H1 (cell line): ENCODE data around the gene ZFYVE21. TPM values are rescaled to one million over a fixed set of nuclear protein-coding genes. Genes with fewer than 3 reads are reported as not detected.

Experiments
- CTCF ChIA-PET: fragments of 300-600 bp; sonication (Branson Sonifier 250); formaldehyde crosslinking; loops from one replicate; lab custom pipeline; 2021; ENCODE audit not compliant: partially characterized antibody; lab: Charles Lee
- POLR2A ChIA-PET: fragments of 300-600 bp; sonication (Branson Sonifier 250); formaldehyde crosslinking; loops from one replicate; lab custom pipeline; 2021; ENCODE audit warnings: inconsistent platforms; ENCODE audit not compliant: partially characterized antibody; lab: Charles Lee
- DNase-seq, 2 experiments: peaks; one replicate each; pipeline versions ENCODE4 v3.0.0 to v3.0.0-alpha.2; 2010 to 2022; ENCODE audit warnings: low spot score in 2 of 2, low read depth in 1 of 2, mixed read lengths in 1 of 2
- FAIRE-seq: peaks from 2 replicates; lab custom pipeline; 2011; peaks lifted over from hg19 to GRCh38; lab: Jason Lieb, UNC
- H2AFZ ChIP-seq: 2 replicates; pipeline ENCODE4 v1.8.1; 2012; ENCODE audit warnings: low read length, inconsistent platforms
- H2AK5ac ChIP-seq: 2 replicates; pipeline ENCODE4 v1.6.1; 2013; ENCODE audit warnings: low read depth, low read length
- H2BK120ac ChIP-seq: replicated peaks from 2 replicates; pipeline ENCODE3; 2013; ENCODE audit warnings: low read depth, low read length, inconsistent platforms
- H2BK12ac ChIP-seq: 2 replicates; pipeline ENCODE4 v1.6.1; 2013; ENCODE audit warnings: low read depth, low read length
- H2BK15ac ChIP-seq: 2 replicates; pipeline ENCODE4 v1.6.1; 2013; ENCODE audit warnings: low read length
- H2BK20ac ChIP-seq: 2 replicates; pipeline ENCODE4 v1.6.1; 2013; ENCODE audit warnings: low read length
- H2BK5ac ChIP-seq: 2 replicates; pipeline ENCODE4 v1.6.1; 2013; ENCODE audit warnings: low read depth, low read length
- H3K14ac ChIP-seq: 2 replicates; pipeline ENCODE4 v1.6.1; 2013; ENCODE audit warnings: inconsistent platforms; ENCODE audit not compliant: insufficient read length
- H3K18ac ChIP-seq: 2 replicates; pipeline ENCODE4 v1.6.1; 2013; ENCODE audit warnings: low read length; ENCODE audit errors: extremely low read depth
- H3K23ac ChIP-seq: 2 replicates; pipeline ENCODE4 v1.6.1; 2013; ENCODE audit warnings: inconsistent platforms; ENCODE audit not compliant: insufficient read length
- H3K23me2 ChIP-seq: 2 replicates; pipeline ENCODE4 v1.6.1; 2013; ENCODE audit warnings: low read depth, low read length
- H3K27ac ChIP-seq: 2 replicates; pipeline ENCODE4 v1.6.1; 2011; ENCODE audit warnings: low read depth, low read length, inconsistent platforms
- H3K27me3 ChIP-seq, 4 experiments: replicated peaks in 1 of 4; 1 replicate in 1 of 4; 2 replicates in 3 of 4; pipeline versions ENCODE4 v1.6.1 to v1.8.1; 2011 to 2013; ENCODE audit warnings: low read length in 3 of 4, mild to moderate bottlenecking in 3 of 4, inconsistent platforms in 2 of 4, mixed read lengths in 2 of 4, moderate library complexity in 1 of 4; ENCODE audit not compliant: control insufficient read depth in 3 of 4, insufficient read depth in 3 of 4; ENCODE audit errors: extremely low read depth in 1 of 4
- H3K36me3 ChIP-seq, 4 experiments: 2 replicates each; pipeline versions ENCODE4 v1.6.1 to v1.8.1; 2011 to 2013; ENCODE audit warnings: mild to moderate bottlenecking in 4 of 4, low read length in 3 of 4, moderate library complexity in 2 of 4, control low read depth in 1 of 4, inconsistent platforms in 1 of 4; ENCODE audit not compliant: insufficient read depth in 4 of 4, control insufficient read depth in 2 of 4
- H3K4ac ChIP-seq: replicated peaks from 2 replicates; pipeline ENCODE3; 2013; ENCODE audit warnings: low read length, low read depth, mixed read lengths, inconsistent platforms; ENCODE audit not compliant: insufficient read length
- H3K4me1 ChIP-seq, 4 experiments: replicated peaks in 1 of 4; 1 replicate in 1 of 4; 2 replicates in 3 of 4; pipeline versions ENCODE4 v1.6.1 to v1.8.1; 2011 to 2013; ENCODE audit warnings: low read length in 3 of 4, inconsistent platforms in 2 of 4, mixed read lengths in 1 of 4; ENCODE audit not compliant: insufficient read depth in 4 of 4, control insufficient read depth in 3 of 4
- H3K4me2 ChIP-seq, 2 experiments: 2 replicates each; pipeline versions ENCODE4 v1.6.1 to v1.8.1; 2011 to 2013; ENCODE audit warnings: low read depth in 2 of 2, low read length in 2 of 2, control low read depth in 1 of 2, inconsistent platforms in 1 of 2, mild to moderate bottlenecking in 1 of 2; ENCODE audit not compliant: insufficient read depth in 1 of 2
- H3K4me3 ChIP-seq, 4 experiments: fragments of 200-600, 300-600 bp in 1 of 4; sonication (generic), shearing (Covaris generic), sonication (Bioruptor Twin) in 1 of 4; 2 replicates each; pipeline versions ENCODE4 v1.5.1 to v1.8.1; 2011 to 2016; ENCODE audit warnings: low read length in 4 of 4, low read depth in 3 of 4, control low read depth in 2 of 4, inconsistent platforms in 2 of 4, mild to moderate bottlenecking in 2 of 4, mixed read lengths in 1 of 4, moderate library complexity in 1 of 4; ENCODE audit not compliant: insufficient read depth in 2 of 4; ENCODE audit errors: extremely low read depth in 1 of 4
- H3K56ac ChIP-seq: replicated peaks from 2 replicates; pipeline ENCODE3; 2013; ENCODE audit warnings: low read depth, mild to moderate bottlenecking, mixed read lengths, low read length, inconsistent platforms; ENCODE audit not compliant: insufficient read length
- H3K79me1 ChIP-seq: 2 replicates; pipeline ENCODE4 v1.6.1; 2013; ENCODE audit warnings: low read depth, low read length, control low read depth
- H3K79me2 ChIP-seq, 2 experiments: 2 replicates each; pipeline versions ENCODE4 v1.6.1 to v1.8.1; 2012 to 2013; ENCODE audit warnings: low read length in 2 of 2, mild to moderate bottlenecking in 2 of 2, inconsistent platforms in 1 of 2; ENCODE audit not compliant: insufficient read depth in 2 of 2, control insufficient read depth in 1 of 2
- H3K9ac ChIP-seq, 4 experiments: replicated peaks in 1 of 4; 1 replicate in 1 of 4; 2 replicates in 3 of 4; pipeline versions ENCODE4 v1.6.1 to v1.8.1; 2011 to 2013; ENCODE audit warnings: low read depth in 3 of 4, low read length in 3 of 4, control low read depth in 2 of 4, mild to moderate bottlenecking in 2 of 4, moderate library complexity in 2 of 4, inconsistent platforms in 1 of 4; ENCODE audit errors: extremely low read depth in 1 of 4
- H3K9me3 ChIP-seq, 2 experiments: 2 replicates each; pipeline versions ENCODE4 v1.6.1 to v1.8.1; 2012 to 2013; ENCODE audit warnings: mild to moderate bottlenecking in 2 of 2, moderate library complexity in 2 of 2, control low read depth in 1 of 2, inconsistent platforms in 1 of 2, low read depth in 1 of 2, low read length in 1 of 2, mixed read lengths in 1 of 2; ENCODE audit not compliant: insufficient read depth in 2 of 2
- H4K20me1 ChIP-seq, 2 experiments: replicated peaks in 1 of 2; 2 replicates each; pipeline versions ENCODE3 to v1.8.1; 2011 to 2013; ENCODE audit warnings: inconsistent platforms in 2 of 2, low read length in 2 of 2, mild to moderate bottlenecking in 1 of 2; ENCODE audit not compliant: insufficient read depth in 2 of 2, control insufficient read depth in 1 of 2
- H4K5ac ChIP-seq: 2 replicates; pipeline ENCODE4 v1.6.1; 2013; ENCODE audit warnings: low read length, low read depth, mixed read lengths, inconsistent platforms; ENCODE audit not compliant: insufficient read length
- H4K8ac ChIP-seq: 2 replicates; pipeline ENCODE4 v1.8.0; 2013; ENCODE audit warnings: mild to moderate bottlenecking, moderate library complexity, low read length, inconsistent platforms; ENCODE audit not compliant: insufficient read depth; ENCODE audit errors: extremely low read depth
- H4K91ac ChIP-seq: replicated peaks from 2 replicates; pipeline ENCODE3; 2013; ENCODE audit warnings: low read length, mixed read lengths, inconsistent platforms; ENCODE audit not compliant: insufficient read length
- CBX8 ChIP-seq: fragments of 300-800, 300-1000 bp; sonication (generic); IDR thresholded peaks from 2 replicates; pipeline ENCODE4 v1.7.1; 2016; ENCODE audit warnings: low read depth, low read length, borderline replicate concordance
- EGR1 ChIP-seq: IDR thresholded peaks from 2 replicates; pipeline ENCODE4 v1.6.1; 2011; ENCODE audit warnings: low read depth, low read length, borderline replicate concordance
- JUN ChIP-seq: IDR thresholded peaks from 2 replicates; pipeline ENCODE4 v1.6.1; 2011; ENCODE audit warnings: low read depth, mild to moderate bottlenecking, improper control_type of control experiment, low read length
- POLR2AphosphoS5 ChIP-seq: IDR thresholded peaks from 2 replicates; pipeline ENCODE4 v1.6.1; 2011; ENCODE audit warnings: low read depth, low read length
- WGBS, 2 experiments: shearing (Covaris generic) in 1 of 2; methylation state at CpG; one replicate each; pipeline versions ENCODE4 v1.1.6 to v1.1.7; 2013 to 2015; ENCODE audit warnings: low lambda C conversion rate in 2 of 2, mixed read lengths in 2 of 2, inconsistent platforms in 1 of 2, low coverage in 1 of 2, missing lambda C conversion rate in 1 of 2; ENCODE audit not compliant: insufficient replicate concordance in 2 of 2, insufficient coverage in 1 of 2, insufficient read length in 1 of 2; ENCODE audit errors: extremely low coverage in 1 of 2, missing lambda C conversion rate in 1 of 2; 5-methylcytosine and 5-hydroxymethylcytosine counted together
- polyA plus RNA-seq, 7 experiments: library from polyadenylated mRNA; depleted of rRNA in 3 of 7; stranded (reverse) in 5 of 7; unstranded in 2 of 7; fragments of >200 nt in 5 of 7; fragments of 200-250 nt in 2 of 7; gene quantifications; 1 replicate in 5 of 7; 2 replicates in 1 of 7; 4 replicates in 1 of 7; pipeline versions ENCODE4 v1.2.1 to v1.2.3, GENCODE V29; 2011 to 2013; ENCODE audit warnings: missing spikeins in 2 of 7, mixed read lengths in 2 of 7
- total RNA-seq: library from RNA; stranded (reverse); fragmentation: NEBNext Ultra II Directional; extraction: Animal tissue kit (Norgen Biotek cat#: 25700); gene quantifications from 2 replicates; pipeline ENCODE4 v1.2.1, GENCODE V29; 2021

The ZFYVE21 gene
- total and polyA plus RNA-seq, 2 of the 8 experiments (the other 6 are each of a cell fraction or from before 2014, with no cell fraction given) = 53.4 to 127 TPM

GRCh38 chr14:103739793-103740501 is 24.3 kb downstream of the ZFYVE21 start:
- 87% methylated on average over 29 of the region's 30 CpGs; no CpG with 5 or more reads in 1 of the 2 experiments for WGBS, 2 experiments
- no peak for TF ChIP-seq CBX8
- no peak for TF ChIP-seq EGR1
- no peak for TF ChIP-seq JUN
- TF ChIP-seq POLR2AphosphoS5 = no peak

More at GRCh38 chr14:103739793-103740501, 24.3 kb downstream of the ZFYVE21 start:
- Histone ChIP-seq H2BK120ac (no peak overlapping the region), H2BK15ac (peak overlapping the region; percentile 95; the same call in 1 of the 2 replicates), H3K4me3 (no peak overlapping the region), H3K4me1 (peaks cover 0 to 3% (median under 1%) of the 10 kb centered on the region in 4 experiments; a peak in 3 of 7 replicates), H2BK20ac (no peak overlapping the region), H2BK5ac (0 out of 2 replicates have a peak overlapping the region, but pooled peaks have one; percentile 78), H2AFZ (no peak overlapping the region), H4K8ac (0 out of 2 replicates have a peak overlapping the region, but pooled peaks have one; percentile 2), H3K36me3 (peaks cover 0 to 1% (median 0%) of the 10 kb centered on the region in 4 experiments; a peak in 2 of 8 replicates), H3K9me3 (no peaks in the 10 kb centered on the region), H2BK12ac (no peak overlapping the region), H4K91ac (no peak overlapping the region), H4K5ac (no peak overlapping the region), H3K9ac (no peak overlapping the region), H3K79me2 (no peaks in the 10 kb centered on the region), H2AK5ac (no peak overlapping the region), H3K18ac (no peak overlapping the region; the same call in 1 of the 2 replicates), H3K23me2 (no peaks in the 10 kb centered on the region), H3K79me1 (no peaks in the 10 kb centered on the region), H3K27me3 (no peaks in the 10 kb centered on the region; a peak in 1 of 7 replicates), H3K23ac (no peak overlapping the region), H4K20me1 (no peaks in the 10 kb centered on the region), H3K27ac (no peak overlapping the region; the same call in 1 of the 2 replicates), H3K14ac (no peak overlapping the region), H3K56ac (no peak overlapping the region), H3K4ac (no peak overlapping the region), H3K4me2 (no peak overlapping the region)
- FAIRE-seq (no peak), DNase-seq (no peak)
- ChIA-PET CTCF (interaction anchor here (0.5 kb wide), 1 partner anchor 291 kb away, joined by 3 read pairs; no protein-coding TSS in a partner anchor), POLR2A (interaction anchor here (1.1 kb wide), 1 partner anchor 16 kb away, joined by 3 read pairs; no protein-coding TSS in a partner anchor)
